NOMO-1 treated with DMSO at 0.1 percent for 48 hours (cell line): ENCODE measurements around the gene C1orf226.

Experiments
- DNase-seq: peaks from one replicate; lab custom pipeline; 2025; ENCODE audit not compliant: unreplicated experiment; lab: John Stamatoyannopoulos, UW

The C1orf226 gene

DNA sequence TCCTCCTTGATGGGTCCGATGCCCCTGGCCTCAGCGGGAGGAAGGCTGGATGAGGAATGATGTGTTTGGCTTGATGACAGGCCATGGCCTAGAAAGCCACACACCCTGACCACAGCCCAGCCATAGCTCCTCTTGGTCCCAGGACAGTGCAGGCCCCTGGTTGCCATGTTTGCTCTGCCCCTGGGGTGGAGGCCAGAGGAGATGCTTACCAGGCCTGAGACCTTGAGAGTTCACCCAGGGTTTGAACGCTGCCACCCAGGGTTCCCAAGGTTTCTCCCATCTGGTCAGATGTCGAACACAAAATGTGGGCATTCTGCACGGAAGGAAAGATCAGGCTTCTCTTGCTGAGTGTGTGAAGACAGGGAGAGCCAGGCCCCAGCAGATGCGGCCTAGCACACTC is 2.6 kb downstream of the C1orf226 start:
- DNase-seq = no peak

DNA sequence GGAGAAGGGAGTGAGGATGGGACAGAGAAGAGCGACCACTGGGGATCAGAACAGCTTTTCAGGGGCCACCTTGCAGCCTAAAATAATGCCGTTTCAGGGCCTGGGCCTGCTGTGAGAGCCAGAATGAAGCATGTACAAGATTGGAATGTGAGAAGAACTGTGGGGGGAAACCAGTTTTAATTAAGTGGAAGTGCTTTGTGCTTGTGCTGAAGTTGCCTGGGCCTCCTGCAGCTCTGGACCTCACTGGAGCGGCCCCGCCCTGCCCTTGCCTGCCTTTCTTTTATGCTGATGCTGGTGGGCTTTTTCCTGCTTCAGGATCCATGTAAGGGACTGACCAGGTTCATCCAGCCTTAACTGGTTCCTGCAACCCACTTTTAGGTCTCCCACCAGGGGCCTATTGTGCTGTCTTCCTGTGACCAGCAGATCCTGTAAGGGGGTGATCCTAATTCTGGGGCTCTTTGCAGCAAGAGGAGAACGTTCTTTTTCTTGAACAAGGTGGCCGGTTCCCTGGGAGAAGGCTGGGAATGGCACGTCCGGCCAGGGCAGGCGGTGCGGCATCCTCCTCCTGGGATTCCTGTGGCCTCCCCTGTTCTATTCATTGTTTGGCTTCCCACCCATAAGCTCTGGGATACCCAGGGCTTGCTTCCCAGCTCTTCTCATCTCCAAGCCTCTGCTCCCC is 3.2 kb downstream of the C1orf226 start:
- DNase-seq = no peak

DNA sequence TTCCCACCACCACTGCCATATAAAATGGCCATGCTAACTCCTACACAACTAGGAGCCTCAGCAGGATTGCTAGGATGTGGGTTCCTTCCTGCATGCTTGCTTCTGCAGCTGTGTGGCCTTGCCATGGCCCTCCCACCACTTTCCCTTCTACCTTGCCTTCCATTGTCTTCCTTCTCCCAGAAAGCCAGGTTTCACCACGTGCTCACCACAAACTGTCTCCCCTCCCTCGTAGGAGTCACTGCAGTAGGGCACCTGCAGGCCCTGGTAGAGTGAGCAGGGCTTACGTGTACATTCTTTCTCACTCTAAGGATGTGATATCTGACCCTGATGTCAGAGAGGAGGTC is 3.7 kb downstream of the C1orf226 start:
- no peak for DNase-seq

DNA sequence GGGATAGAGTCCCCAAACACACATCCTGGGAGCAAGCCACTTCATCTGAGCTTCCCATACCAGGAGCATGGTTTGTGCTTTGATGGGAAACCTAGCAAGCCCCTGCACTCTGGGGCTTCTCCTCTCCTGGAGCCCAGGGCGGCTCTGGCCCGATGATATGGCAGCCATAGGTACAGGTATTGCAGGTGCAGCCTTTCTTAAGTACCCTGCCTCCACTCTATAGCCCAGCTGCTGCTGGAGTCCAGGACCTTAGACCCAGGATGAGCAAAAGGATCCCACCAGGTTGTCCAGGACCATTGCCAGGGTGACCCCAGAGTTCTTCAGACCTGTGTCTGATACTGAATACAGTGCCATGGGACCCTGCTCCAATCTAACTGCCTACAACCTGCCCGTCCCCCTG is 4.2 kb downstream of the C1orf226 start:
- no peak for DNase-seq

DNA sequence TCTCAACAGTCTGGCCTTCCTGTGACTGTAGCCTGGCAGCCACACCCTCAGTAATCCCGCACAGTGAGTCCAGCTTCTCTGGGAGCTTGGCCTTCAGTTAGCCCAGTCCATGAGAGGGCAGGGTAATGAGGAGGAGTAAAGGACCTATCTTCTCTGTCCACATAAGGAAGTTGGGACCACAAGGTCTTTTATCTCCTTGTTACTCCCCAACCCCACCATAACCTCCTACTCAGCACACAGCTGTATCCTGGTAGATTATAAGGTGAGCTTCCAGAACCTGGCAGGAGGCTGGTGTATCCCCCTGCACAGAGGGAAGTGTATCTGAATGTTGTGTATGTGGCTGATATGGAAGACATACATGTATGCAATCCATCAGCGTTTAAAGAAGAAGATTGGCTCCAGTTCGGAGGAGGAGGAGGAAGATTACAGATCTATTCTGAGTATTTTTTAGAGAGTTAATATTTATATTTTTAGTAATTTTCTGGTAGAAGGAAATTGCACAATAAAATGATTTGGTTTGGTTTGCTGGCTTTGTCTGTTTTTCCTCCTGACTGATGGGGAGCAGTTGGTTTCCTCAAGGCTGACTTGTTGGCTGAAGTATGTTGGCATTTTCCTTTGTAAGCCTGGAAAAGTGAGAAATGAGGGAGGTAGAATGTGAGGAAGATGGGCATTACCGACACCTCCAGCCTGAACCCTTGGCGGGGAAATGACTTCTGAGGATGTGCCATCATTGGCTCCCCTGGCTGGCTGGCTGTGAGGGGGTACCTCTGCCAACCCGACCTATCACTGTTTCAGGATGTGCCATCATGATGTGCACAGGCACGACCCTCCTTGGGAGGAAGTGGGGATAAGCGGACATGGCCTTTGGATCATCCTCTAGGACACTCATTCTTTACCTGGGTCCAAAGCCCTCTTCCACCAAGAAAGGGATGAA is 5.0 kb downstream of the C1orf226 start:
- DNase-seq = no peak

DNA sequence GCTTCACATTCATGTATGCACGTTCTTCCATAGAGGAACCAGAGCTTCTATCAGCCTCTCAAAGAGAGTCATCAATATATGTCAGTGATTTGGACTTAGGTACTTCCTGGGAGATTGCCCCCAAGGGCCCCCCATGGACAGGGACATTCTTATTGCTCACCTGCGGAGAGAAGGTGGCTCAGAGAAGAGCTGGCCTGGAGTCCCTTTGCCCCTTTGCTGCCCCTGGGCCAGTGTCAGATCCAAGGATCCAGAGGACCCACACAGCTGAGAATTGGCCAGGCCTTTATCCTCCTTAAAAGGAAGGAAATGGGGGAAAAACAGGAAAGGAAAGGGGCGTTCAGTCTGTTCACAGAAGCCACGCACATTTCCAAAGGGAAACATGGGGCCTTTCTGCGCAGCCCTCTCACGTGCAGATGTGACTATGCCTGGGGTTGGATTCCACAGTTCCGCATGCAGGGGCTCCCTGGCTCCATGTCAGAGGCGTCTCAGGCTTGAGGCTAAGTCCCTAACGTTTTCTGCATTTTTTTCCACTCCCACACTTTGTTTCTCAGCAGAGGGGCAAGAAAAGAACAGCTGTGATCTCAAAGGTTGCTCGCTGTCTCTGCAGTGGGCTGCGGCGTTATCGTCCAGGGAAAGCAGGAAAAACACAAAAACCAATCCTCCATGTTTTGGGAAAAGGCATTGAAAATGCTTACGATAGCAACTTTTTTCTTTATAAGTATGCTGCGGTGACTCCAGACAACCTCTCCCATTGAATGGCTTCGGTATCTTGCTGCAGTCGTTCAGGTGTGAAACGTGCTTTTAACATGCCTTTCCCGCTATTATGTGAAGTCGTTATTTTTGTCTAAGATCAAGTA is 5.9 kb downstream of the C1orf226 start:
- DNase-seq = no peak

DNA sequence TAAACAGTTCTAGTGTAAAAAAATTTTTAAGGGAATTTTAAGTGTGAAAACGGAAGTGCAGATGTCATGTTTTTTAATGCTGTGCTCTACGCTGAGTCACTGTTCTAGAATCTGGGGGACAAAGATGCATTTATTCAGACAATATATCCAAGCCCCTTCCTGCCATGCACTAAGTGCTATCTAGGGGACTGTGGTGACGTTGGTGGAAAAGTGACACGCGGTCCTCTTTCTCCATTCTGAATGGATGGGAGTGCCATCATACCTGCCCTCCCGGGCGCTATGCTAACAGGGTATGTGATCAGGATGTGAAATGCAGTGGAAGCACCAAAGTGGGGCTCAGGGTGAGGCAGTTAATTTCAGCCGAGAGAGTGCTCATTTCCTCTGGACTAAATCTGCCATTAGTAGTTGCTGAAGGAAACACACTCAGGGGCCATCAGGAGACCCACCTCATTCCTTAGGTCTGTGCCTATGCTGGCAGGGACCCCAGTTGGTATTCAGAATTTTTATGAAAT is 6.6 kb downstream of the C1orf226 start:
- no peak for DNase-seq

DNA sequence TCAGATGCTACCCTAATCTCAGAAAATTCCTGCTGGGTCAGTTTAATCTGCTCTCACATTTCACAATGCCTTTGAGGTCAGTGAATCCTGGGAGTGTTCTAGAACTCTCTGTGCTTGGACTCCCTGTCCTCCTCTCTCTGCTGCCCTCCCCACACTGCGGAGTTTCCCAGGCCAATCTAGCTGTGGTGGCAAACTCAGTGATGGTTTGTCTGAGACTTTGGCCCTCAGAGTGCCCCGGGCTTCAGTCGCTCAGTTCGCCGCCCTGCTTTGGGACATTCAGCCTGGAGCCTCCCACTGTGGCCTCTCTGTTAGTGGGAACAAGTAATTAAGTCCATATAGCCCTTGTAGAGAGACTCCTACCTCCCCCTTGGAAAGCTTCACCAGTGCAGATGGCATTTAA is 7.1 kb downstream of the C1orf226 start:
- DNase-seq = no peak

DNA sequence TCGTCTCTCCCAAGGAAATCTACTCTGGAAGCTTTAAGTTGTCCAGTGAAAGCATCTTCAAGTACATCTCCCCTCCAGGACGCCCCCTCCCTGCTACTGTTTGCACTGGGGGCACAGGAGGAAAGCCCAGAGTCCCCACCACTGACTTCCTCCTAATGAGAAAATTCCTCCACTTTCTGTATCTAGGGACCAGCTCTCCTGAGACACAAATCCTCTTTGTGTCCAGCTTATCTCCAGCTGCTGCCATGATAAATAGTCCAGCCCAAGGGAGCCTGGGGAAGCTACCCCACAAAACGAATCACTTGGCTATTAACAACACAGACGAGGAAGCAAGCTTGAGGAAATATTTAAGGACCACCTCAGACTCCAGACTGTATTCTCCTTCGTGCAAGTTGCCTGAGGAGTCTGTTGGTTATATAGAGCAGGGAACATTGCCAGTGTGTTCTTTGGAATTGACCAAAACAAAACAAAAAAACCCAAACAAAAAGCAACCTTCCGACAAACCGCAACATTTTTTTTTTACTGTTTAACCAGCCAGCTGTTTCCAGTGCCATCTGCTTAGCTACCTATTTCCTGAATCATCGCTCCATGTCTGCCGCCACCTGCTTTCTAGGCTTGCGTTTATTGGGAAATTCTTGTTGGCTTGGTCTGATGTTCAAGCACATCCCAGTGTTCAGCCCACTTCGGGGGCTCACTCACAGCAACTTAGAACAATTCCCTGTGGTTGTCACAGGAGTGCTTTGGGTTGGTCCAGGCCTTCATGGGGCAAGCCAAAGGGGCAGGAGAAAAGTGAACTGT is 7.7 kb downstream of the C1orf226 start:
- DNase-seq = no peak

DNA sequence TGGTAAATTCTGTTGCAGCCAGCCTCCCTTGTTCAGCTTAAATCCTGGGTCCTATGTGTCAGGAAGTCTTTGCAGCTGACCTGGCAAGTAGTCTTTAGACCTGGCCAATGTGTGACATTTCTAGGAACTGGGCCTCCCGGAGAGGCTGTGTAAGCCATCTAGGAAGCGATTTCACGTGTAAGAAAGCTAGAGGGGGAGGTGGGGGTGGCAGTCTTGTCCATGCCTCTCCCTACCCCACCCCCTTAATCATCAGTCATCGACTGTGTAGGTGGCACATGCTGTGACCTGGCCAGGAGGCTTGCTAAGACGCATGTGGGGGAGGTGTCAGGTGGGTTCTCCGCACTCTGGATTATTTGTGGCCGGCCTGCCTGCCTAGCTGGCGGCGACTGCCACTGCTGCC is 8.4 kb downstream of the C1orf226 start:
- no peak for DNase-seq

DNA sequence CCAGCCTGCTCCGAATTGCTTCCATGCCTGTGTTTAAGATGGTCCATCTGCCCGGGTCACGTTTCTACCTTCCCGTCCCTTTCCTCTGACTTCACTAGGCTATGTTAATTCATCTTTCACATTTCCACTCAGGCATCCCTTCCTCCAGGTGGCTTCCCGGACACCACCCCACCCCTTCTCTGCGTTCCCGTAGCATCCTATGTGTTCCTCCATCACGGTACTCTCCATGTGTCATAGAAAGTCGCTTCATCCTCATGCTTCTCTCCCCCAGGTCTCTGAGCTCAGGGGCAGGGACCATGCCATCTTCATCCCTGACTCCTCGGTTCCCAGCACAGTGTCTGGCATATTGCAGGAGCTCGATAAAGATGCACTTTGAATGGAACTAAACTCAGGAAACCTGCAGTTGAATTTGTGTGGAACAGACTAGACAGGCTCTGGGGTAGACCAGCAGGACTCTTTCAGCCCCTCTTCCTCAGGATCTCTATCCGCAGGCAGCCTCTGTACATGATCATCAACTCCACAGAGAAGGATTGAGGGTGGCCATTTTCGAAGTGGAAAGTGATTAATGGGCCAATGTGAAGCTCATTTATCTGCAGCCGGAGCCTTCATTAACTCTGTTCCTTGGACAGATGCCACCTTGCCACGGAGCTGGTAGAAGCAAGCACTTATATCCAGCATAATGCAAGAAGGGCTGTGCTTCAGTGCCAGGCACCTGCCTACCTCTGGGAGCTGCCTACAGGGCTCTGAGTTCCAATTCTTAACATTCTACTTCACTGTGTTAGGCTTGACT is 9.1 kb downstream of the C1orf226 start:
- no peak for DNase-seq

DNA sequence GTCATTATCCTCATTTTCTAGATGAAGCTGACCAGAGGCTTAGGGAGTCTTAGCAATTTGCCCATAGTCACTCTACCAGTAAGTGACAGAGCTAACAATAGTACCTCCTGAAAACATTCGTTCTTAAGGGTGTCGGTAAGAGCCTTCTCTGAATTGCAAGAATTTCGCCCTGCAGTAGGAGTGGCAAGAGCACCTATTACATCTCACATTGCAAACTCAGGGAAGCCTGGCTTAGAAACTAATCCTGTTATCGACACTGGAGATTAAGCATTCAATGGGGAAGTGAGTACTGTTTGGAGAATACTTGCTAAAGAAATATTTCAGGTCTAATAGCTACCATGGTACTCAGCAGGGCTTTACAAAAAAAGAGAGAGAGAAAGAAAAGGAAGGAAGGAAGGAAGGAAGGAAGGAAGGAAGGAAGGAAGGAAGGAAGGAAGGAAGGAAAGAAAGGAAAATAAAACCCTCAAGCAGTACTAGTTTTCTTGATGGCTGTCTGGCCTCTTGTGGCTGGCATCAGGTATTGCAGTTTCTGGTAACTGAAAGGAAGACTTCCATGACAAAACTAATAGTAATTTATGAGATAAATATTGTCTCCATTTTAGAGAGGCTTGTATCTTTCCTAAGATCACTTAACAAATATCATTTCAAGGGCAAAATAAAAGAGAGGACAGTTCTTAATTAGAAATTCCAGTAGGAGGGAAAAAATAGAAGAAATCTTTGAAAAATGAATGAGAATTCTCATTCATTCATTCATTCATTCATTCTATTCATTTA is 10.4 kb downstream of the C1orf226 start:
- peak; percentile 47 for DNase-seq

DNA sequence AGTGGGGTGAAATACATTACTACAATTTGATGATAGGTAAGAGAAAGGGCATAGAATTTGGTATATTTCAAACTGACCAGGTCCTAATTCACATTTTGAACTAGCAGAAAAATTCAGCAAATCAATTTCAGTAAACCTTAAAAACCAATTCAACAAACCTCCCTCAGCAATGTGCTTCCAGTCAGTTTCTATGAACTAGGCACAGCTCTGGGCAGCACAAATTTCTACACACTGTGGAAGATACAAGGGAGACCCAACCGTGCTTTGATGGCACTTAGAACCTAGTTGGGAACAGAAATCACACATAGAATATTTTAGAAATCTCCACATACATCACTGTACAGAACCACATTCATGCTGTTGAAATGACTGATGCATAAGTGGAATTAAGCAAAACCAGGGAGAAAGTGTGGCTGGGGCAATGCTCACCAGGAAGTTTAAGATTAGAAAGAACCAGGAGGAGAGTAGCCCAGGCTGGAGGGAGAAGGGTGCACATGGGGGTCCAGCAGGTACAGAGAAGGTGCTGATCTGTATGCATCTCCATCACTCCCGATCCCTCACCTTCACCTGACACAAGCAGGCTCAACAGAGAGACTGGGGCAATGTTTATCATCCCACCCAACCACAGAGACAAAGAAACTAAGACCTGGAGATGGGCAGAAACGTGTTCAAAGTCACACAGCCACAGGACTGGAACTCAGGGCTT is 14.8 kb downstream of the C1orf226 start:
- DNase-seq = no peak

DNA sequence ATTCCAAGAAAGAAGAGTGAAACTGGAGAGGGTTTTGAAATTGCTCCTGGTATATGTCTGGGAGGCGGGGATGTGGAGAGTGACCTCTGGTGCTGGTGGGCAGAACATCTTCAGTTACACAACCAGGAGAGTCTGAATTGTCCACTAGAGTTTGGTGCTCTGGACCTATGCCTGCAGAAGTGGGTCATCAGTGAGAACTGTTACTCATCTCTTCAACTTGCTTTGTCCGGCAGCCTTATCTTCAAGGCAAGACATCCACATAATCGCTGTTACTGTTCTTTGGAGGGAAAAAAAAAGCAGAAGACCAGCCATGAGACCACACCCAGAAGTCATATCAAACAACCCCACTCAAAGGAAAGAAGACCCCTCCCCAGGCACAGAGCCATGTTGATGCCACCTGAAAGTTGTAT is 15.5 kb downstream of the C1orf226 start:
- no peak for DNase-seq

DNA sequence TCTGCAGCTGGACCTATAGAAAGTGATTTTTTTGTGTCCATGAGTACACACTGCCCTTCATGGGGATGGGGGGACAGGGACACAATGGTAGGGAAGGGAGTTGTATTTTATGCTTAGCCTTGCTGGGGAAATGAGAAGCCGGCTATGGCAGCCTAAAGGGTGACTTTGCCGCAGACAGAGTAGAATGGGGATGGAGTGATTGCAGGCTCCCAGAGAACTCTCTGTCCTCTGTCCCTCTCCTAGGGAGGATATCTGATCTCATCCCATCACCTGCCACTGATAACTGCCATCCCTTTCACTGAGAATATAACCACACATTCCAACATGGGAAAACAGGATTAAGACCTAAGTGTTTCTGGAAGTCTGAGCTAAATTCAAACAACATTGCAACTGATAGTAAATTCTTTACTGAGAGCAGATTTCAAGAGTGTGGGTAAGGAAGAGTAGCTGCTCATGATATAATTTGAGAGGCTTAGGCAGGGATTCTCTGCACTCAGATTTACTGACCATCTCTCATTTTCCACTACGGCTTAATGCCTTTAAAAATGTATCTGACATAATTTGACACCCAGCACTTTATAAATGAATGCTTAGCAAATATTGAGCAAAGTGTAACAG is 16.5 kb downstream of the C1orf226 start:
- no peak for DNase-seq

DNA sequence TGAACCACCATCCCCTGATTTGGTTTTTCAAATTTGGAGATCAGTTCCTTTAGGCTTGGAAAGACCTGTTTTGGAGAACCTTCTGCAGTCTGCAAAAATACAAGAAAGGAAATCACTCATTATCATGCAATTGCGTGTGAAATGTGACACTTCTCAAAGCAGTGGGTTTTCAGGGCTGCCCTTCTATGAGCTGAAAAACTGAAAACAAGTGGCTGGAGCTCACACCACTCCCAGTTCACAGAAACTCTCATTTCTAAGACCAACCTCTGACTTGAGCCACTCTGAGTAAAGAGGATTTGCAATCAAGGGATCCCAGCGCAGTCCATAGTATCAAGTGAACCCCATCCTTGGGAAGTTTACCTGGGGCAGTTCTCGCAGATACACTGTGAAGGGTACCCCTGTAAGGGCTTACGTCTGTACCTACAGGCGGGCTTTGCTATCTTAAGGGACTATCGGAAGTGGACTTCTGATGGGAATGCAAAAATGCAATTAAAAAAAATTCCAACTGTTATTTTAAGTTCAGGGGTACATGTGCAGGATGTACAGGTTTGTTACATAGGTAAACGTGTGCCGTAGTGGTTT is 17.6 kb downstream of the C1orf226 start:
- no peak for DNase-seq

DNA sequence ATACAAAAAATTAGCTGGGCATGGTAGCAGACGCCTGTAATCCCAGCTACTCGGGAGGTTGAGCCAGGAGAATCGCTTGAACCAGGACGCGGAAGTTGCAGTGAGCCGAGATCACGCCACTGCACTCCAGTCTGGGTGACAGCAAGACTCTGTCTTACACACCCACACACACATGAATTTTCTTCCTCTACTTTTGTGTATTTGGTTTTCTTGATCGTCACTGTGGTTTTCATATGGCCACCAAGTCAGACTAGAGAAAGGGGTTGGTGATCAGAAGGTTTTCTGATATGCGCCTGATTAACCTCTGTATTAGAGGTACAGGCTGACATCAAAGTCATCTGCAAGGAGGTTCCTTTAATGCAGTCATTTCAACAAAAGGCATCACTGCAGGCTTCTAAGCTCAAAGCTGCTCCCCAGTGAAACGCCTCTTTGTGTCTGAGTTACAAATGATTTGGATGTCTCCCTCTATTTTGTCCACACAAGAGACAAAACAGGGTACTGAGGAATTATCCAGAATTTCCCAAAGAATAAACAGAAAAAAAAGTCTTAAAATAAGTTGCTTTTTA is 19.3 kb downstream of the C1orf226 start:
- DNase-seq = no peak
